Caki2 (cell line): ENCODE measurements around the gene PANK4. TPM values are rescaled to one million over a fixed set of nuclear protein-coding genes. Genes with fewer than 3 reads are reported as not detected.
"Not testable (repeated sequence)": the region's sequence is repeated elsewhere in the genome, so short reads cannot be mapped to it uniquely, and the experiment has no call there.

ENCODE experiments used
- DNase-seq: peaks from one replicate; pipeline ENCODE4 v3.0.0-alpha.2; 2015; ENCODE audit warnings: low read depth
- in situ Hi-C: cut with HindIII; loops from 2 replicates; pipeline ENCODE4 v1.10.0; 2016; ENCODE audit warnings: low sequenced_read_pairs, low pct_unique_long_range_greater_than_20kb, mixed read lengths
- total RNA-seq: library from RNA; depleted of rRNA; stranded (reverse); fragments of >200 nt; shearing (Covaris generic); gene quantifications from 2 replicates; pipeline ENCODE4 v1.2.3, GENCODE V29; 2014; ENCODE audit warnings: low replicate concordance; rRNA removed

PANK4 gene
- total RNA-seq, 1 experiment from 2014 or later = 21.1 TPM

GRCh38 chr1:2463396-2463795 lies 63.0 kb downstream of the PANK4 start:
- in situ Hi-C loops = no loop called here

GRCh38 chr1:2462819-2463218 lies 63.6 kb downstream of the PANK4 start:
- no peak for DNase-seq
- in situ Hi-C loops = no loop called here

More at GRCh38 chr1:2463396-2463795, 63.0 kb downstream of the PANK4 start:
- DNase-seq = no peak

GRCh38 chr1:2460996-2461751 lies 65.2 kb downstream of the PANK4 start:
- in situ Hi-C loops = no loop called here
- no peak for DNase-seq

- in situ Hi-C loops = no loop called here
- DNase-seq = no peak
Measured at GRCh38 chr1:2460203-2460602, 66.2 kb downstream of the PANK4 start.

- no peak for DNase-seq
- in situ Hi-C loops = no loop called here
Measured at GRCh38 chr1:2459757-2460156, 66.6 kb downstream of the PANK4 start.

GRCh38 chr1:2459102-2459753 lies 67.2 kb downstream of the PANK4 start:
- DNase-seq, in situ Hi-C loops: not testable (repeated sequence)

- in situ Hi-C loops = no loop called here
- no peak for DNase-seq
Measured at GRCh38 chr1:2458687-2459086, 67.7 kb downstream of the PANK4 start.

Other genes starting within 250 kb of the PANK4 start
- 10.3 and 20.3 TPM in 2 replicates for gene MORN1, start 135.0 kb downstream of the PANK4 start, total RNA-seq
- gene RER1, start 134.8 kb downstream of the PANK4 start, total RNA-seq = 55.7 and 105 TPM in 2 replicates
- 67.4 and 71.9 TPM in 2 replicates for gene PEX10, start 114.0 kb downstream of the PANK4 start, total RNA-seq
- 0.26 and 0.74 TPM in 2 replicates for gene PLCH2, start 50.3 kb downstream of the PANK4 start, total RNA-seq
- gene HES5, start 3.7 kb upstream of the PANK4 start, total RNA-seq = not detected in 2 replicates
- gene TNFRSF14, start 29.8 kb upstream of the PANK4 start, total RNA-seq = not detected in 2 replicates
- 17.0 and 31.0 TPM in 2 replicates for gene PRXL2B, start 60.2 kb upstream of the PANK4 start, total RNA-seq
- gene MMEL1, start 106.4 kb upstream of the PANK4 start, total RNA-seq = 1.5 TPM in 1 of 2 replicates, not detected in the other